GM19463 (cell line): Measurements from ENCODE around the gene ABL2.
"Not testable (repeated sequence)": the region's sequence is repeated elsewhere in the genome, so short reads cannot be mapped to it uniquely, and the experiment has no call there.

Experiments used
- ATAC-seq: cut with Tn5 transposase; IDR thresholded peaks from one replicate; pipeline ENCODE4 v1.9.1; 2021; ENCODE audit warnings: mild to moderate bottlenecking, moderate library complexity; ENCODE audit not compliant: unreplicated experiment

ABL2 gene

GRCh38 chr1:179217943-179218507, 11.5 kb downstream of the ABL2 start:
- no peak for ATAC-seq

DNA sequence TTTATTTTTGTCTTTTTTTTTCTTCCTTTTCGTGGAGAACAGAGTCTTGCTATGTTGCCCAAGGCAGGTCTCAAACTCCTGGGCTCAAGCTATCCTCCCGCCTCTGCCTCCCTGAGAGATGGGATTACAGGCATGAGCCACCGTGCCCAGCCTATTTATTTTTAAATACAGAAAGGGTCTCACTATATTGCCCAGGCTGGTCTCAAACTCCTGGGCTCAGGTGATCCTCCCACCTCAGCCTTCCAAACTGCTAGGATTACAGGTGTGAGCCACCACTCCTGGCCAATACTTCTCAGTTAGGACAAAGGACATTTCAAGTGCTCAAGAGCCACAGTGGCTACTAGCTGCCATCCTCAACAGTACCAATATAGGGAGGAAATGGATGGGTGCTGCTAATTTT, 16.2 kb downstream of the ABL2 start:
- not testable (repeated sequence) for ATAC-seq

- ATAC-seq = no peak
These were observed 20.6 kb downstream of the ABL2 start for GRCh38 chr1:179208681-179209477.

DNA sequence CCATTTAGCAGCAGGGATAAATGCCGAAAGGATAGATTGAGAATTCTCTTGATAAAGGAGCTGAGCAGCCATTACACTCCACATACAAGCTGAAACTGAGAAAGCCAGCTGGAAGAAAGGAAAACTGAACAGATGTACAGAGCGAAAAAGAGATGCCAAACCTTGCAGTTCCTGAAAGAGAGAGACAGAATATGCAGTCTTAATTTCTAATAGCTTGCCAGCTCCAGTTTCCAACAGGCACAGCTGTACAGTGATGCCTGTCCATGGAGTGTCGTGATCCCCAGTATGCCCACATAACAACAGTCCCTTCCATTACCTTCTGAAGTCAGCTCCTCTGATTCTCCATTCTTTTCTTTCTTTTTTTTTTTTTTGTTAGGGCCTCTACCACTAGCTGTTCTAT, 22.7 kb downstream of the ABL2 start:
- no peak for ATAC-seq

- no peak for ATAC-seq
These were observed 24.2 kb downstream of the ABL2 start for GRCh38 chr1:179205284-179205683.

GRCh38 chr1:179202161-179202560, 27.3 kb downstream of the ABL2 start:
- no peak for ATAC-seq

GRCh38 chr1:179200586-179200985, 28.9 kb downstream of the ABL2 start:
- ATAC-seq = no peak

DNA sequence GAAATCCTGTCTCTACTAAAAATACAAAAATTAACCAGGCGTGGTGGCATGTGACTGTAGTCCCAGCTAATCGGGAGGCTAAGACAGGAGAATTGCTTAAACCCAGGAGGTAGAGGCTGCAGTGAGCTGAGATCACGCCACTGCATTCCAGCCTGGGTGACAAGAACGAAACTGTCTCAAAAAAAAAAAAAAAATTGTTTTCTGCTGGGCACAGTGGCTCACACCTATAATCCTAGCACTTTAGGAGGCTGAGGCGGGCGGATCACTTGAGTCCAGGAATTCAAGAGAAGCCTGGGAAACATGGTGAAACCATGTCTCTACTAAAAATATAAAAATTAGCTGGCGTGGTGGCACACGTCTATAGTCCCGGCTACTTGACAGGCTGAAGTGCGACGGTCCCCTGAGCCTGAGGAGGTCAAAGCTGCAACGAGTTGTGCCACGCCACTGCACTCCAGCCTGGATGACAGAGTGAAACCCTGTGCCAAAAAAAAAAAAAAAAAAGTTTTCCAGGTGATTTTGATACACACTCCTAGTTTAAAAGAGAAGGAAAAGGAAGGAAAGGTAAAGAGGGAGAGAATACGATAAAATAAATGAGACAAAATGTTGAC, 31.7 kb downstream of the ABL2 start:
- no peak for ATAC-seq

GRCh38 chr1:179195857-179196256, 33.6 kb downstream of the ABL2 start:
- not testable (repeated sequence) for ATAC-seq

DNA sequence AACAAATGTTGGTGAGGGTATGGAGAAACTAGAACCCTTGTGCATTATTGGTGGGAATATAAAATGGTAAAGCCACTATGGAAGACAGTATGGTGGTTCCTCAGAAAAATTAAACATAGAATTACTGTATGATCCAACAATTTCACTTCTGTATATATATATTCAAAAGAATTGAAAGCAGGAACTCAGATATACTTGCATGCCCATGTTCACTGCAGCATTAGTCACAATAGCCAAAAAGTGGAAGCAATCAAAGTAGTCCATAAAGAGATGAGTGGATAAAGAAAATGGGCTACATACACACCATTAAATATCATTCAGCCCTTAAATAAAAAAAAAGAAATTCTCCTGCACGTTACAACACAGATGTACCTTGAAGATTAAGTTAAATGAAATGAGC, 34.1 kb downstream of the ABL2 start:
- ATAC-seq = no peak

DNA sequence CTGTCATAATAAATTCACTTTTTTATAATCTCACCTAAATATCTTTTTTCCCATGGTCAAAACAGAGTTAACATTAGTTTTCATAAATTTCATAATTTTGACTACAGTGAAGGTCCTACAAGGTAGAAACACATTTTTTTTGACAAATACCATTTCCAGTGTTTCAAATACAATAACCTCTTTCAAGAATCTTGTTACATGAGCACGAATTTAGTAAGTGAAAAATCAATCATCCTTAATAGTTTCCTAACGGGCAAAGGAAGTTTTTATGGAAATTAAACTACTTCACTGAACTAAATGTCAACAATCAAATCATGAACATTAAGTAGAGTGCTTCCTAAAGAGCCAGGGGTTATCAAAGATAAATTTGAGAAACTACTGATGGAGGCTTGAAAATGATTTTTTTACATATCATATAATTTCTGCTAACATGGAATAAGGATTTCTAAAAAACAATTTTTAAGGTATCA, 35.4 kb downstream of the ABL2 start:
- no peak for ATAC-seq

GRCh38 chr1:179190861-179191260, 38.6 kb downstream of the ABL2 start:
- ATAC-seq = no peak

- no peak for ATAC-seq
These were observed 41.6 kb downstream of the ABL2 start for GRCh38 chr1:179187735-179188471.

DNA sequence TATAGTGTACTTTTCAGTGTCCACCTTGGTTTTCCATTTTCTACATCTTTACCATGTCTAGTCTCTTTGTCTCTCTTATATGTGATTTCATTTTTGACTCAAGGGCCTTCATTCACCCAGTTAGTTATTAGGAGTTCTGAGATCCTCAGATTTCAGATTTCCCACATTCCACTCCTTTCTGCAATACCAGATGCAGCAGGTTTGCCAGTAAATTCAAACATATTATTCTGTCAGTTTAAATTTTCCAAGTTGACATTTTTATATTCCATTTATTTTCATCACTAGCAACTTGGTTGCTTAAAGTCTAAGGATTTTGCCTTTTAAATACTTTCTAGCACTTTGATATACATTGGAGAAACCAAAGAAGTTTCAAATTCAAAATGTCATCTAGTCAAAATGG, 42.4 kb downstream of the ABL2 start:
- no peak for ATAC-seq

DNA sequence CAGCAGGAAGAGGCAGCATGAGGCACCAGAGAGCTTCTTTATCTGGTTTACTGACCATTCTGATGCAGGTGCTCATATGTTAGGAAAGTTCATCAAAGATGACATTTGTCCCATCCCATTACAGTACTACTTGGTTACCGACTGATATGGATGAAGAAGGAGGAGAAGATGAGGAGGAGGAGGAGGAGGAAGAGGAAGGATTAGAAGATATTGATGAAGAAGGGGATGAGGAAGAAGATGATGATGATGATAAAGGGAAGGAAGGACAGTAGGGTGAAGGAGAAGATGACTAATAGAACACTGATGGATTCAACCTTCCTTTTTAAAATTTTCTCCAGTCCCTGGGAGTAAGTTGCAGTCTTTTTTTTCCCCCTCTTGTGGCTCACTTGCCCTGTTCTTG, 45.1 kb downstream of the ABL2 start:
- ATAC-seq = no peak

- ATAC-seq = no peak
These were observed 45.6 kb downstream of the ABL2 start for GRCh38 chr1:179183857-179184256.

DNA sequence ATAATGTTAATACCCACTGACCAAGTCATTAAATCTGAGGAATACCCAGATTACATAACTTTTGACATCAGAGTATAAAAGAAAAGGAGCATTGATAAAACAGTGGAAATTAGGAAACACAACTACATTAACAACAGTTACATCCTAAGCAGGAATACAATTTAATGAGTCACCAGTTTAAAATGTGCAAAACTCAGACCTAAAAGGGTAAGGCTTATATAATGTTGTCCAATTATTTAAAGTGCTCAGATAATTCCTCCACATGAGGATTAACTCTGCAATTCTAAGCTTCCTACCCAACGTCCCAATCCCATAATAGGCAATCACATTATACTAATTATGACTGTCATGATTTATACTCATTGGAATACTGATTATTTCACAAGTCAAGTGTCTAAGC, 50.5 kb downstream of the ABL2 start:
- ATAC-seq = no peak

DNA sequence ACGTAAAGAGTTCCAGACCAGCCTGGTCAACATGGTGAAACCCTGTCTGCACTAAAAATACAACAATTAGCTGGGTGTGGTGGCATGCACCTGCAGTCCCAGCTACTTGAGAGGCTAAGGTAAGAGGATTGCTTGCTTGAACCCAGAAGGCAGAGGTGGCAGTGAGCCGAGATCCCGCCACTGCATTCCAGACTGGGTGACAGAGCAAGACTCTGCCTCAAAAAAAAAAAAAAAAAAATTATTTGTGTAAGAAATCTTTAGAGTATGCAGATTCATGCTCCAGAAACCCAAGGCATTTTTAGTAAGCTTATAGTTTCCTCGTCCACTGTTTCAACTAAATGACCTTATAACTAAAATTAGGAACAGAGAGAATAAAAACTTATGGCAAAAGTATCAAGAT, 51.3 kb downstream of the ABL2 start:
- ATAC-seq = no peak

DNA sequence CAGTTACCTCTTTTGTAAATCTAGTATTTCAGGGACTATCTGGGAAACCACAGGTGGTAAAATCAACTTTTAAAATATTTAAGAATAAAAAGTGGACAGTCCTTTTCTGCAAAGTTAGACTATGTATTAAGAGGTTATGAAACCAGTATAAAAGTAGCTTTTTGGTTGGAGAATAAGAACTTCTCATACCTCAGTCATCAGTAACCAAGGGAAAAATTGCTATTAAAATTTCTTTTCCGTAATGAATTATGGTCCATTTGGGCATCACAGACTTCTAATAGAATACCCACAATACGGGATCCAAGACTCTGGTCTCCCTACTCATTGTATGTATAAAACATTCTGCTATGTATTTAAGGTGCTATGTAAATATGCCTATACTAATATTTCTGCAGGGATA, 51.9 kb downstream of the ABL2 start:
- no peak for ATAC-seq

DNA sequence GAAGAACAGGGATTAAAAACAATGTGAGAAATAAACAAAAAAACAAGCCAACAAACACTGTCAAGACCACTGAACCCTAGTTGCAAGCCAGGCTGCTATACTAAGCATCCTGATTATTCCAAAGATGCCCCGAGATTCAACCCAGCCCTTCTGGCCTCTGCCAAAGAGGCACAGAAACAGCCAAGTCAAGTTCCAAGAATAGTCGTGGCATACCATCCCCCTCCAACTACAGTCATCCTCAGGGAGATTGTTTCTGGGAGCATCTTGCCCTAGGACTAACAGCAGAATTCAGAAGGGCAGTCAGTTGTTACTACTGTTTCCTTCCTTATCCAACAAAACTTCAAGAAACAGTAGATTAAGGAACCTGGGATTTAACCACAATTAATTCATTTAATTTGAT, 52.3 kb downstream of the ABL2 start:
- ATAC-seq = no peak

DNA sequence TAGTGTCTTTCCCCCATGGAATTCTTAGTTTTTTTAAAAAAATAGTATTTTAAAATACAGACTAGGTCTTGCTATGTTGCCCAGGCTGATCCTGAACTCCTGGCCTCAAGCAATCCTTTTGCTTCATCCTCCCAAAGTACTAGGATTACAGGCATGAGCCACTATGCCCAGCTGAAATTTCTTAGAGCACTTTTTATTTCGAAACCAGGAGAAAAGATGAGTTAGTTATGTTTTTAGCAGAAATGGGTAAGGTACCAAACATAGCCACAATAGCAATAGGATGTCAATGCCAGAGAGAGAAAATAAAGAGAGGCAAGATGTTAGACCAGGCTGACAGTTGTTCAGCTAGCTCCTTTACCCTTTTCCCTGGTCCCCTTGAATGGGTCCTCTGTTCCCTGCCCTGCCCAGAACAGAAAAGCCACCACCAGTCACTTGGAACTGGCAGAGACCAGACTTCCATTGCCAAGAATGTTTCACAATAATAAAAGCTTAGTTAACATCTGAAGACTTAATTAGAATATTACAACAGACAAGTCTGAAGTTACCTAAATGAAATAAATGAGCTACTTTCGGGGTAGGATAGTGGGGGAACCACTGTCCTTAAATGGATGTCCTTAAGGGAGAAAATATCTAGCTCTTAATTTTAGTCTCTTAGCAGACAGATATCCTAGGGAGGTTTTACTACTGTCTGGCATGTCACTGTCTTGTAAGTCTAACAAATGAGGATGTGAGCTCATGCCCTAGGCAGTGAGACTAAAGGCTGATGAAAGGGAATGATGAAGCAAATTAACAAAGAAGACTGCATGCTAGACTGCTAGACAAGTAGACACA, 54.3 kb downstream of the ABL2 start:
- no peak for ATAC-seq
